ENCODE measurements around the gene NPTX1.

DNA sequence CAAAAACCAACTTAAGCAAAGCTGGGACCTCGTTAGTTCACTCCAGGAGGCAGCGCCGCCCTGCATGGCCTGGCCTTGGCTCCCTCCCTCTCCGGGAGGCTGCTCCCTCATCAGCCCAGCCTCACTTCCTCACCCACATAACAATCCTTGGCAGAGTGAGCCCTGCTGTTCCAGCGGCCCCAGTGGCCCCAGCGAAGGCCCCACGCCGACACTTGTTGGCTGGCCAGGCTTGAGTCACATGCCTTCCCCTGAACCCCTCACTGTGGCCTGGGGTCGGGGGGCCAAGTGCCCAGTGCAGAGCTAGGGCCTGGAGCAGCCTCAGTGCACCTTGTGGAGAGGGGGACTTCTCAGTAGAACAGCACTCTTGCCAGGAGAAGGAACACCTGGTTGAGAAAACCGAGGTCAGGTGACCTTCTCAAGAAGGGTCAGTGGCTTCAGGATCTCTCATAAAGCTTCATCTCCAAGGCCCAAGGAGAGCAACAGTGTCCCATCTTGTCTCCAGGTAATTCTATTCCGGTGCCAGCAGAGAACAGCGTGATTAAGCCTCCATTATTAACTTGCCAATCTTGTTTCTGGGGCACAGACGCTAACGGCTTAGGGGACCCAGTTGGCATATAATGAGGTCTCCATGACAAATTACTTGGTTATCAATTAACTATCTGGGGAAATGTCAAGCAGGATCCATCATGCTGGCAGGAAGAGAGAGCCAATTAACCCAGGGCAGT is 34.6 kb downstream of the NPTX1 start:
- TF ChIP-seq, protein P1, sequence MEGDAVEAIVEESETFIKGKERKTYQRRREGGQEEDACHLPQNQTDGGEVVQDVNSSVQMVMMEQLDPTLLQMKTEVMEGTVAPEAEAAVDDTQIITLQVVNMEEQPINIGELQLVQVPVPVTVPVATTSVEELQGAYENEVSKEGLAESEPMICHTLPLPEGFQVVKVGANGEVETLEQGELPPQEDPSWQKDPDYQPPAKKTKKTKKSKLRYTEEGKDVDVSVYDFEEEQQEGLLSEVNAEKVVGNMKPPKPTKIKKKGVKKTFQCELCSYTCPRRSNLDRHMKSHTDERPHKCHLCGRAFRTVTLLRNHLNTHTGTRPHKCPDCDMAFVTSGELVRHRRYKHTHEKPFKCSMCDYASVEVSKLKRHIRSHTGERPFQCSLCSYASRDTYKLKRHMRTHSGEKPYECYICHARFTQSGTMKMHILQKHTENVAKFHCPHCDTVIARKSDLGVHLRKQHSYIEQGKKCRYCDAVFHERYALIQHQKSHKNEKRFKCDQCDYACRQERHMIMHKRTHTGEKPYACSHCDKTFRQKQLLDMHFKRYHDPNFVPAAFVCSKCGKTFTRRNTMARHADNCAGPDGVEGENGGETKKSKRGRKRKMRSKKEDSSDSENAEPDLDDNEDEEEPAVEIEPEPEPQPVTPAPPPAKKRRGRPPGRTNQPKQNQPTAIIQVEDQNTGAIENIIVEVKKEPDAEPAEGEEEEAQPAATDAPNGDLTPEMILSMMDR (IDR thresholded peaks at IDR 0.05; ENCODE audit: borderline replicate concordance, extremely low read depth, low read length, poor library complexity, severe bottlenecking), result no peak
- no peak for TF ChIP-seq EZH2 (IDR thresholded peaks at IDR 0.05; ENCODE audit: borderline replicate concordance, low read depth, low read length, severe bottlenecking)
